Esophagus squamous epithelium (tissue), 4 donors: ENCODE results near the gene SPDYC.

Source experiments
- CTCF ChIP-seq, 6 experiments: fragments of 450-650 bp in 4 of 6; fragments of 200-600 bp in 2 of 6; sonication (generic) in 2 of 6; IDR thresholded peaks; one replicate each; pipeline ENCODE4 v1.5.1; 2016 to 2019; ENCODE audit warnings: antibody characterized with exemption in 6 of 6, mild to moderate bottlenecking in 4 of 6, moderate library complexity in 4 of 6
- POLR2A ChIP-seq, 4 donors: fragments of 450-650 bp; IDR thresholded peaks; one replicate each; pipeline ENCODE4 v1.6.1; 2017; ENCODE audit warnings: antibody characterized with exemption in 4 of 4, mild to moderate bottlenecking in 4 of 4, moderate library complexity in 3 of 4

- TF ChIP-seq CTCF (IDR thresholded peaks at IDR 0.05): no peak
- no peak for TF ChIP-seq POLR2A (IDR thresholded peaks at IDR 0.05)
These were observed 22.5 kb upstream of the SPDYC start for GRCh38 chr11:65147352-65148075.
